Mesendoderm (in vitro differentiated cells): ENCODE measurements around the gene SLC39A10. TPM values are rescaled to one million over a fixed set of nuclear protein-coding genes. Genes with fewer than 3 reads are reported as not detected.

Experiments
- DNase-seq: peaks from one replicate; pipeline ENCODE4 v3.0.0; 2013
- H2AK5ac ChIP-seq: 2 replicates; pipeline ENCODE4 v1.6.1; 2013; ENCODE audit warnings: low read length, inconsistent platforms
- H2BK120ac ChIP-seq: 2 replicates; pipeline ENCODE4 v1.6.1; 2013; ENCODE audit warnings: low read depth, mild to moderate bottlenecking, low read length, moderate library complexity, mixed read lengths
- H2BK15ac ChIP-seq: replicated peaks from 2 replicates; pipeline ENCODE4 v1.6.1; 2013; ENCODE audit warnings: low read depth, mild to moderate bottlenecking, moderate library complexity
- H2BK5ac ChIP-seq: 2 replicates; pipeline ENCODE4 v1.6.1; 2013; ENCODE audit warnings: low read length, inconsistent platforms
- H3K18ac ChIP-seq: 2 replicates; pipeline ENCODE4 v1.6.1; 2013; ENCODE audit warnings: mild to moderate bottlenecking, low read length, mixed read lengths
- H3K23ac ChIP-seq: one replicate; pipeline ENCODE4 v1.6.1; 2013; ENCODE audit warnings: low read length
- H3K27ac ChIP-seq: 2 replicates; pipeline ENCODE4 v1.5.1; 2013; ENCODE audit warnings: low read depth, mild to moderate bottlenecking, inconsistent platforms, low read length, moderate library complexity
- H3K27me3 ChIP-seq: 2 replicates; pipeline ENCODE4 v1.6.1; 2013; ENCODE audit warnings: low read length, control low read depth, mild to moderate bottlenecking, inconsistent platforms; ENCODE audit not compliant: insufficient read depth, poor library complexity
- H3K36me3 ChIP-seq: 2 replicates; pipeline ENCODE4 v1.6.1; 2013; ENCODE audit warnings: low read length, inconsistent platforms; ENCODE audit not compliant: control insufficient read depth, insufficient read depth
- H3K4ac ChIP-seq: one replicate; pipeline ENCODE4 v1.6.1; 2013; ENCODE audit warnings: low read depth, mild to moderate bottlenecking, low read length, moderate library complexity
- H3K4me1 ChIP-seq: 2 replicates; pipeline ENCODE4 v1.6.1; 2013; ENCODE audit warnings: low read depth, low read length, inconsistent platforms; ENCODE audit not compliant: control insufficient read depth
- H3K4me2 ChIP-seq: 2 replicates; pipeline ENCODE4 v1.6.1; 2013; ENCODE audit warnings: low read length
- H3K4me3 ChIP-seq: 2 replicates; pipeline ENCODE4 v1.5.1; 2013; ENCODE audit warnings: mild to moderate bottlenecking, low read length
- H3K56ac ChIP-seq: one replicate; pipeline ENCODE4 v1.6.1; 2013; ENCODE audit warnings: low read length
- H3K79me1 ChIP-seq: 2 replicates; pipeline ENCODE4 v1.6.1; 2013; ENCODE audit warnings: low read length, inconsistent platforms
- H3K79me2 ChIP-seq: 2 replicates; pipeline ENCODE4 v1.6.1; 2013; ENCODE audit warnings: mild to moderate bottlenecking, low read length; ENCODE audit not compliant: control insufficient read depth, insufficient read depth
- H3K9ac ChIP-seq: 2 replicates; pipeline ENCODE4 v1.6.1; 2013; ENCODE audit warnings: low read length, inconsistent platforms
- H4K5ac ChIP-seq: one replicate; pipeline ENCODE4 v1.6.1; 2013; ENCODE audit warnings: low read length
- H4K8ac ChIP-seq: one replicate; pipeline ENCODE4 v1.6.1; 2013; ENCODE audit warnings: low read depth, mild to moderate bottlenecking, control low read depth, low read length, moderate library complexity
- WGBS: extraction: QIAGEN DNeasy Blood & Tissue Kit; methylation state at CpG from one replicate; pipeline ENCODE4 v1.1.7; 2013; ENCODE audit warnings: low lambda C conversion rate, missing lambda C conversion rate; ENCODE audit not compliant: insufficient coverage; ENCODE audit errors: extremely low coverage; 5-methylcytosine and 5-hydroxymethylcytosine counted together
- small RNA-seq: library from polyadenylated mRNA; stranded (forward); fragments of <200 nt; extraction: miRNeasy Mini kit (QIAGEN cat#:217004); gene quantifications from one replicate; pipeline ENCODE3, GENCODE V24; 2013; ENCODE audit not compliant: insufficient read depth

The SLC39A10 gene

GRCh38 chr2:195779491-195779890 lies 122.5 kb downstream of the SLC39A10 start:
- no peaks in the 10 kb centered on the region for H3K27me3 ChIP-seq
- no peaks in the 10 kb centered on the region for H3K36me3 ChIP-seq
- no peaks in the 10 kb centered on the region for H3K79me1 ChIP-seq
- H4K8ac ChIP-seq: no peak overlapping the region
- no peak overlapping the region for H3K4me3 ChIP-seq
- no peak overlapping the region for H3K4me2 ChIP-seq
- no peak overlapping the region for H2BK120ac ChIP-seq
- no peak overlapping the region for H3K4ac ChIP-seq
- no peak overlapping the region for H4K5ac ChIP-seq
- no peaks in the 10 kb centered on the region for H3K79me2 ChIP-seq
- no CpG with 5 or more reads among the region's 2 CpGs for WGBS
- H3K4me1 ChIP-seq: no peaks in the 10 kb centered on the region
- no peak overlapping the region for H2BK15ac ChIP-seq
- peak; percentile 36 for DNase-seq
- no peak overlapping the region for H3K27ac ChIP-seq
- H3K9ac ChIP-seq: no peak overlapping the region
- H3K18ac ChIP-seq: no peak overlapping the region
- H2AK5ac ChIP-seq: no peak overlapping the region
- H2BK5ac ChIP-seq: no peak overlapping the region
- H3K56ac ChIP-seq: no peak overlapping the region
- no peak overlapping the region for H3K23ac ChIP-seq

- Histone ChIP-seq H3K27ac (no peak overlapping the region), H3K4me1 (no peaks in the 10 kb centered on the region), H3K4ac (no peak overlapping the region), H3K4me2 (no peak overlapping the region), H3K9ac (no peak overlapping the region), H3K23ac (no peak overlapping the region), H3K36me3 (no peaks in the 10 kb centered on the region), H3K18ac (no peak overlapping the region), H2AK5ac (no peak overlapping the region), H3K27me3 (no peaks in the 10 kb centered on the region), H3K56ac (no peak overlapping the region), H3K79me1 (no peaks in the 10 kb centered on the region), H2BK120ac (no peak overlapping the region), H4K5ac (no peak overlapping the region), H2BK15ac (no peak overlapping the region), H4K8ac (no peak overlapping the region), H3K4me3 (no peak overlapping the region), H3K79me2 (no peaks in the 10 kb centered on the region), H2BK5ac (no peak overlapping the region)
- 100% methylated on average over 1 of the region's 2 CpGs for WGBS
- DNase-seq: no peak
Observed at GRCh38 chr2:195782156-195782555, 125.1 kb downstream of the SLC39A10 start.

Small RNA genes lying within 50 kb of the gene (small RNA-seq; reads per million reads assigned to genes)
- not detected for gene RNU6-915P
